H1 (cell line): ENCODE data around the gene SCN4A. TPM values are rescaled to one million over a fixed set of nuclear protein-coding genes. Genes with fewer than 3 reads are reported as not detected.
"Not testable (repeated sequence)": the region's sequence is repeated elsewhere in the genome, so short reads cannot be mapped to it uniquely, and the experiment has no call there.

ENCODE experiments used
- CTCF ChIA-PET: fragments of 300-600 bp; sonication (Branson Sonifier 250); formaldehyde crosslinking; loops from one replicate; lab custom pipeline; 2021; ENCODE audit not compliant: partially characterized antibody; lab: Charles Lee
- POLR2A ChIA-PET: fragments of 300-600 bp; sonication (Branson Sonifier 250); formaldehyde crosslinking; loops from one replicate; lab custom pipeline; 2021; ENCODE audit warnings: inconsistent platforms; ENCODE audit not compliant: partially characterized antibody; lab: Charles Lee
- DNase-seq, 2 experiments: peaks; one replicate each; pipeline versions ENCODE4 v3.0.0 to v3.0.0-alpha.2; 2010 to 2022; ENCODE audit warnings: low spot score in 2 of 2, low read depth in 1 of 2, mixed read lengths in 1 of 2
- FAIRE-seq: peaks from 2 replicates; lab custom pipeline; 2011; peaks lifted over from hg19 to GRCh38; lab: Jason Lieb, UNC
- H2AFZ ChIP-seq: 2 replicates; pipeline ENCODE4 v1.8.1; 2012; ENCODE audit warnings: low read length, inconsistent platforms
- H2AK5ac ChIP-seq: 2 replicates; pipeline ENCODE4 v1.6.1; 2013; ENCODE audit warnings: low read depth, low read length
- H2BK120ac ChIP-seq: replicated peaks from 2 replicates; pipeline ENCODE3; 2013; ENCODE audit warnings: low read depth, low read length, inconsistent platforms
- H2BK12ac ChIP-seq: 2 replicates; pipeline ENCODE4 v1.6.1; 2013; ENCODE audit warnings: low read depth, low read length
- H2BK15ac ChIP-seq: 2 replicates; pipeline ENCODE4 v1.6.1; 2013; ENCODE audit warnings: low read length
- H2BK20ac ChIP-seq: 2 replicates; pipeline ENCODE4 v1.6.1; 2013; ENCODE audit warnings: low read length
- H2BK5ac ChIP-seq: 2 replicates; pipeline ENCODE4 v1.6.1; 2013; ENCODE audit warnings: low read depth, low read length
- H3K14ac ChIP-seq: 2 replicates; pipeline ENCODE4 v1.6.1; 2013; ENCODE audit warnings: inconsistent platforms; ENCODE audit not compliant: insufficient read length
- H3K18ac ChIP-seq: 2 replicates; pipeline ENCODE4 v1.6.1; 2013; ENCODE audit warnings: low read length; ENCODE audit errors: extremely low read depth
- H3K23ac ChIP-seq: 2 replicates; pipeline ENCODE4 v1.6.1; 2013; ENCODE audit warnings: inconsistent platforms; ENCODE audit not compliant: insufficient read length
- H3K23me2 ChIP-seq: 2 replicates; pipeline ENCODE4 v1.6.1; 2013; ENCODE audit warnings: low read depth, low read length
- H3K27ac ChIP-seq: 2 replicates; pipeline ENCODE4 v1.6.1; 2011; ENCODE audit warnings: low read depth, low read length, inconsistent platforms
- H3K27me3 ChIP-seq, 4 experiments: replicated peaks in 1 of 4; 1 replicate in 1 of 4; 2 replicates in 3 of 4; pipeline versions ENCODE4 v1.6.1 to v1.8.1; 2011 to 2013; ENCODE audit warnings: low read length in 3 of 4, mild to moderate bottlenecking in 3 of 4, inconsistent platforms in 2 of 4, mixed read lengths in 2 of 4, moderate library complexity in 1 of 4; ENCODE audit not compliant: control insufficient read depth in 3 of 4, insufficient read depth in 3 of 4; ENCODE audit errors: extremely low read depth in 1 of 4
- H3K36me3 ChIP-seq, 4 experiments: 2 replicates each; pipeline versions ENCODE4 v1.6.1 to v1.8.1; 2011 to 2013; ENCODE audit warnings: mild to moderate bottlenecking in 4 of 4, low read length in 3 of 4, moderate library complexity in 2 of 4, control low read depth in 1 of 4, inconsistent platforms in 1 of 4; ENCODE audit not compliant: insufficient read depth in 4 of 4, control insufficient read depth in 2 of 4
- H3K4ac ChIP-seq: replicated peaks from 2 replicates; pipeline ENCODE3; 2013; ENCODE audit warnings: low read length, low read depth, mixed read lengths, inconsistent platforms; ENCODE audit not compliant: insufficient read length
- H3K4me1 ChIP-seq, 4 experiments: replicated peaks in 1 of 4; 1 replicate in 1 of 4; 2 replicates in 3 of 4; pipeline versions ENCODE4 v1.6.1 to v1.8.1; 2011 to 2013; ENCODE audit warnings: low read length in 3 of 4, inconsistent platforms in 2 of 4, mixed read lengths in 1 of 4; ENCODE audit not compliant: insufficient read depth in 4 of 4, control insufficient read depth in 3 of 4
- H3K4me2 ChIP-seq, 2 experiments: 2 replicates each; pipeline versions ENCODE4 v1.6.1 to v1.8.1; 2011 to 2013; ENCODE audit warnings: low read depth in 2 of 2, low read length in 2 of 2, control low read depth in 1 of 2, inconsistent platforms in 1 of 2, mild to moderate bottlenecking in 1 of 2; ENCODE audit not compliant: insufficient read depth in 1 of 2
- H3K4me3 ChIP-seq, 4 experiments: fragments of 200-600, 300-600 bp in 1 of 4; sonication (generic), shearing (Covaris generic), sonication (Bioruptor Twin) in 1 of 4; 2 replicates each; pipeline versions ENCODE4 v1.5.1 to v1.8.1; 2011 to 2016; ENCODE audit warnings: low read length in 4 of 4, low read depth in 3 of 4, control low read depth in 2 of 4, inconsistent platforms in 2 of 4, mild to moderate bottlenecking in 2 of 4, mixed read lengths in 1 of 4, moderate library complexity in 1 of 4; ENCODE audit not compliant: insufficient read depth in 2 of 4; ENCODE audit errors: extremely low read depth in 1 of 4
- H3K56ac ChIP-seq: replicated peaks from 2 replicates; pipeline ENCODE3; 2013; ENCODE audit warnings: low read depth, mild to moderate bottlenecking, mixed read lengths, low read length, inconsistent platforms; ENCODE audit not compliant: insufficient read length
- H3K79me1 ChIP-seq: 2 replicates; pipeline ENCODE4 v1.6.1; 2013; ENCODE audit warnings: low read depth, low read length, control low read depth
- H3K79me2 ChIP-seq, 2 experiments: 2 replicates each; pipeline versions ENCODE4 v1.6.1 to v1.8.1; 2012 to 2013; ENCODE audit warnings: low read length in 2 of 2, mild to moderate bottlenecking in 2 of 2, inconsistent platforms in 1 of 2; ENCODE audit not compliant: insufficient read depth in 2 of 2, control insufficient read depth in 1 of 2
- H3K9ac ChIP-seq, 4 experiments: replicated peaks in 1 of 4; 1 replicate in 1 of 4; 2 replicates in 3 of 4; pipeline versions ENCODE4 v1.6.1 to v1.8.1; 2011 to 2013; ENCODE audit warnings: low read depth in 3 of 4, low read length in 3 of 4, control low read depth in 2 of 4, mild to moderate bottlenecking in 2 of 4, moderate library complexity in 2 of 4, inconsistent platforms in 1 of 4; ENCODE audit errors: extremely low read depth in 1 of 4
- H3K9me3 ChIP-seq, 2 experiments: 2 replicates each; pipeline versions ENCODE4 v1.6.1 to v1.8.1; 2012 to 2013; ENCODE audit warnings: mild to moderate bottlenecking in 2 of 2, moderate library complexity in 2 of 2, control low read depth in 1 of 2, inconsistent platforms in 1 of 2, low read depth in 1 of 2, low read length in 1 of 2, mixed read lengths in 1 of 2; ENCODE audit not compliant: insufficient read depth in 2 of 2
- H4K20me1 ChIP-seq, 2 experiments: replicated peaks in 1 of 2; 2 replicates each; pipeline versions ENCODE3 to v1.8.1; 2011 to 2013; ENCODE audit warnings: inconsistent platforms in 2 of 2, low read length in 2 of 2, mild to moderate bottlenecking in 1 of 2; ENCODE audit not compliant: insufficient read depth in 2 of 2, control insufficient read depth in 1 of 2
- H4K5ac ChIP-seq: 2 replicates; pipeline ENCODE4 v1.6.1; 2013; ENCODE audit warnings: low read length, low read depth, mixed read lengths, inconsistent platforms; ENCODE audit not compliant: insufficient read length
- H4K8ac ChIP-seq: 2 replicates; pipeline ENCODE4 v1.8.0; 2013; ENCODE audit warnings: mild to moderate bottlenecking, moderate library complexity, low read length, inconsistent platforms; ENCODE audit not compliant: insufficient read depth; ENCODE audit errors: extremely low read depth
- H4K91ac ChIP-seq: replicated peaks from 2 replicates; pipeline ENCODE3; 2013; ENCODE audit warnings: low read length, mixed read lengths, inconsistent platforms; ENCODE audit not compliant: insufficient read length
- WGBS, 2 experiments: shearing (Covaris generic) in 1 of 2; methylation state at CpG; one replicate each; pipeline versions ENCODE4 v1.1.6 to v1.1.7; 2013 to 2015; ENCODE audit warnings: low lambda C conversion rate in 2 of 2, mixed read lengths in 2 of 2, inconsistent platforms in 1 of 2, low coverage in 1 of 2, missing lambda C conversion rate in 1 of 2; ENCODE audit not compliant: insufficient replicate concordance in 2 of 2, insufficient coverage in 1 of 2, insufficient read length in 1 of 2; ENCODE audit errors: extremely low coverage in 1 of 2, missing lambda C conversion rate in 1 of 2; 5-methylcytosine and 5-hydroxymethylcytosine counted together
- polyA plus RNA-seq, 7 experiments: library from polyadenylated mRNA; depleted of rRNA in 3 of 7; stranded (reverse) in 5 of 7; unstranded in 2 of 7; fragments of >200 nt in 5 of 7; fragments of 200-250 nt in 2 of 7; gene quantifications; 1 replicate in 5 of 7; 2 replicates in 1 of 7; 4 replicates in 1 of 7; pipeline versions ENCODE4 v1.2.1 to v1.2.3, GENCODE V29; 2011 to 2013; ENCODE audit warnings: missing spikeins in 2 of 7, mixed read lengths in 2 of 7
- total RNA-seq: library from RNA; stranded (reverse); fragmentation: NEBNext Ultra II Directional; extraction: Animal tissue kit (Norgen Biotek cat#: 25700); gene quantifications from 2 replicates; pipeline ENCODE4 v1.2.1, GENCODE V29; 2021

SCN4A gene
- total and polyA plus RNA-seq, 2 of the 8 experiments (the other 6 are each of a cell fraction or from before 2014, with no cell fraction given): 5.0 to 8.5 TPM

DNA sequence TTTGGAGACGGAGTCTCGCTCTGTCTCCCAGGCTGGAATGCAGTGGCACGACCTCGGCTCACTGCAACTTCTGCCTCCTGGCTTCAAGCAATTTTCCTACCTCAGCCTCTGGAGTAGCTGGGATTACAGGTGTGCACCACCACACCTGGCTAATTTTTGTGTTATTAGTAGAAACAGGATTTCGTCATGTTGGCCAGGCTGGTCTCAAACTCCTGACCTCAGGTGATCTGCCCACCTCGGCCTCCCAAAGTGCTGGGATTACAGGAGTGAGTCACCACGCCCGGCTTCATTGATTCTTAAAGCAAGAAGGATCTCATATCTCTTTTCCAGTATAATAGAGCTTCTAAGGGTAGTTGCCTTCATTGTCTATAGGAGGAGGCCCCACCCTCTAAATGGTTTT, 67.9 kb downstream of the SCN4A start:
- not testable (repeated sequence) for H3K79me1 ChIP-seq, H3K23ac ChIP-seq, H2BK5ac ChIP-seq, H3K18ac ChIP-seq, H3K9ac ChIP-seq, H2BK12ac ChIP-seq, H3K27ac ChIP-seq, H3K36me3 ChIP-seq, H4K20me1 ChIP-seq, H4K5ac ChIP-seq, H3K9me3 ChIP-seq, H3K79me2 ChIP-seq, H4K8ac ChIP-seq, H3K56ac ChIP-seq, H3K4me2 ChIP-seq, H2BK120ac ChIP-seq, H3K4me1 ChIP-seq, H2BK20ac ChIP-seq, H3K4ac ChIP-seq, H3K14ac ChIP-seq, H2AFZ ChIP-seq, H2AK5ac ChIP-seq, H2BK15ac ChIP-seq, DNase-seq, H4K91ac ChIP-seq, FAIRE-seq, H3K23me2 ChIP-seq, H3K27me3 ChIP-seq, H3K4me3 ChIP-seq
- POLR2A ChIA-PET: interaction anchor here (1.3 kb wide), 1 partner anchor 25 kb away, joined by 4 read pairs; no protein-coding TSS in a partner anchor
- WGBS, 2 experiments: 88% methylated on average over 8 of the region's 8 CpGs; no CpG with 5 or more reads in 1 of the 2 experiments
- CTCF ChIA-PET: interaction anchor here (0.7 to 9.9 kb wide), 20 partner anchors 10 to 226 kb away, joined by 3 to 87 read pairs (median 4); partner anchors contain the start of genes GH1, GH2 and ICAM2

DNA sequence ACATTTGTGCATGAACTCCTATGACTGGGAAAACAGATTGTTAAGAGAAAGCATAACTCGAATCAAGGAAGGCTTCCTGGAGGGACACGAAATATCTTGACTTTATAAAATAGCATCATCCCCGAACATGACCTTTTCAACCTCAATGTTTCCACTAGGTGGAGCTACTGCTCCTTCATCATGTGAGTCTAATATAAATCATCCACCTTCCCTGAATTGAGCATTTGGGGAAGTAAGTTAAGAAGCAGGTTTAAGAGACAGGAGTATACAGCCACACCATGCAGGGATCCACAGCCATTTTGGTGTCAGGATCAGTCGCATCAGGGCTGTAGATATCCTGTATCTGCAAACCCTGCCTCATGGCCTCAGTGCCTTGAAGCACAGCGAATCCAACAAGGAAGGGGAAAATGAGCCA, 68.9 kb downstream of the SCN4A start:
- CTCF ChIA-PET: interaction anchor here (0.7 to 9.9 kb wide), 21 partner anchors 13 to 229 kb away, joined by 3 to 87 read pairs (median 4); partner anchors contain the start of genes GH1, GH2 and ICAM2
- H3K4me3 ChIP-seq: not testable (repeated sequence)

More for the DNA sequence above, 68.9 kb downstream of the SCN4A start:
- not testable (repeated sequence) for H3K23me2 ChIP-seq, H3K79me1 ChIP-seq, FAIRE-seq, H3K27me3 ChIP-seq, H4K5ac ChIP-seq, H3K56ac ChIP-seq, H4K91ac ChIP-seq, H2BK15ac ChIP-seq, H3K4me1 ChIP-seq, H3K9ac ChIP-seq, H3K79me2 ChIP-seq, H3K4ac ChIP-seq, H3K4me2 ChIP-seq, H3K14ac ChIP-seq, H2BK120ac ChIP-seq, H3K18ac ChIP-seq, H3K27ac ChIP-seq, H3K23ac ChIP-seq, H2AK5ac ChIP-seq, H2BK5ac ChIP-seq, DNase-seq, H3K9me3 ChIP-seq, H2BK20ac ChIP-seq, H2AFZ ChIP-seq, H4K8ac ChIP-seq, H2BK12ac ChIP-seq, H3K36me3 ChIP-seq, H4K20me1 ChIP-seq
- 77% methylated on average over 4 of the region's 5 CpGs; no CpG with 5 or more reads in 1 of the 2 experiments for WGBS, 2 experiments
- POLR2A ChIA-PET: interaction anchor here (0.8 to 2.5 kb wide), 3 partner anchors 26 to 243 kb away, joined by 3 to 7 read pairs (median 4); no protein-coding TSS in a partner anchor
